HepG2 (cell line): ENCODE measurements around the gene MAN2A2. TPM values are rescaled to one million over a fixed set of nuclear protein-coding genes. Genes with fewer than 3 reads are reported as not detected.

ENCODE experiments used
- ATAC-seq: fragments of 200-7000 bp; cut with Tn5 transposase; 3 replicates; pipeline ENCODE4 v1.9.1; 2020; ENCODE audit warnings: mild to moderate bottlenecking, moderate library complexity
- BruUV-seq: library from RNA; stranded (reverse); fragments of 400-500 nt; replicated peaks from 2 replicates; lab custom pipeline; 2021; lab: Mats Ljungman, UMichigan
- CTCF ChIA-PET: fragments of 300-600 bp; formaldehyde crosslinking; extraction: SDS; loops from one replicate; lab custom pipeline; 2021; ENCODE audit warnings: low total read pairs, inconsistent platforms, low intra/inter-chr PET ratio; lab: Yijun Ruan, JAX
- POLR2A ChIA-PET: fragments of 350-600 bp; sonication (Branson Sonifier 250); formaldehyde crosslinking; loops from one replicate; lab custom pipeline; 2020; ENCODE audit warnings: antibody characterized with exemption, inconsistent platforms; lab: Yijun Ruan, JAX
- DNase-seq: peaks from one replicate; pipeline ENCODE4 v3.0.0-alpha.2; 2015; ENCODE audit warnings: low spot score
- FAIRE-seq: peaks from 3 replicates; lab custom pipeline; 2011; peaks lifted over from hg19 to GRCh38; lab: Jason Lieb, UNC
- H2AFZ ChIP-seq: one replicate; pipeline ENCODE4 v1.6.1; 2011; ENCODE audit warnings: low read length, inconsistent platforms
- H3K27ac ChIP-seq: fragments of 300-600 bp; 3 replicates; pipeline ENCODE4 v1.8.0; 2011; ENCODE audit warnings: mixed run types, mild to moderate bottlenecking, mixed read lengths, low read length, inconsistent platforms; ENCODE audit not compliant: insufficient read depth; ENCODE audit errors: extremely low read length
- H3K27me3 ChIP-seq, 2 experiments: fragments of 200-600 bp in 1 of 2; 2 replicates in 1 of 2; 3 replicates in 1 of 2; pipeline versions ENCODE4 v1.6.0 to v1.8.0; 2011; ENCODE audit warnings: low read length in 2 of 2, mild to moderate bottlenecking in 2 of 2, moderate library complexity in 2 of 2, inconsistent platforms in 1 of 2; ENCODE audit not compliant: insufficient read depth in 2 of 2, control insufficient read depth in 1 of 2
- H3K36me3 ChIP-seq, 2 experiments: fragments of 200-600 bp in 1 of 2; replicated peaks in 1 of 2; 2 replicates in 1 of 2; 3 replicates in 1 of 2; pipeline versions ENCODE4 v1.5.1 to v1.8.0; 2011; ENCODE audit warnings: low read length in 2 of 2, inconsistent platforms in 1 of 2; ENCODE audit not compliant: insufficient read depth in 2 of 2, control insufficient read depth in 1 of 2
- H3K4me1 ChIP-seq: 2 replicates; pipeline ENCODE4 v1.5.1; 2012; ENCODE audit warnings: low read length, inconsistent platforms; ENCODE audit not compliant: insufficient read depth
- H3K4me2 ChIP-seq: 2 replicates; pipeline ENCODE4 v1.6.0; 2011; ENCODE audit warnings: low read depth, low read length, inconsistent platforms
- H3K4me3 ChIP-seq, 3 experiments: fragments of 200-600 bp in 1 of 3; sonication (generic), shearing (Covaris generic) in 1 of 3; replicated peaks in 1 of 3; 2 replicates each; pipeline ENCODE4 v1.5.1; 2011 to 2016; ENCODE audit warnings: low read length in 3 of 3, inconsistent platforms in 2 of 3, low read depth in 2 of 3, mild to moderate bottlenecking in 2 of 3, control low read depth in 1 of 3, mixed read lengths in 1 of 3; ENCODE audit not compliant: insufficient read depth in 1 of 3
- H3K79me2 ChIP-seq: one replicate; pipeline ENCODE4 v1.6.1; 2011; ENCODE audit warnings: low read length, inconsistent platforms; ENCODE audit not compliant: insufficient read depth
- H3K9ac ChIP-seq: 2 replicates; pipeline ENCODE4 v1.6.0; 2011; ENCODE audit warnings: mild to moderate bottlenecking, low read depth, low read length, inconsistent platforms; ENCODE audit not compliant: insufficient read depth
- H3K9me3 ChIP-seq: 2 replicates; pipeline ENCODE4 v1.5.1; 2012; ENCODE audit warnings: mild to moderate bottlenecking, low read length
- H4K20me1 ChIP-seq: 2 replicates; pipeline ENCODE4 v1.6.0; 2011; ENCODE audit warnings: inconsistent platforms, mild to moderate bottlenecking, low read length, moderate library complexity; ENCODE audit not compliant: insufficient read depth
- CENPX ChIP-seq: sonication (generic); formaldehyde crosslinking; IDR thresholded peaks from 2 replicates; pipeline ENCODE4 v1.9.0; 2021; ENCODE audit warnings: mild to moderate bottlenecking, missing genetic modification reagents, moderate library complexity
- CHD4 ChIP-seq: fragments of 200-600 bp; sonication (generic); IDR thresholded peaks from 2 replicates; pipeline ENCODE4 v1.7.0; 2017; ENCODE audit warnings: mild to moderate bottlenecking, low read length, borderline replicate concordance
- DMAP1 ChIP-seq: IDR thresholded peaks from 2 replicates; pipeline ENCODE4 v1.6.1; 2016
- E2F2 ChIP-seq: sonication (generic); formaldehyde crosslinking; IDR thresholded peaks from 2 replicates; pipeline ENCODE4 v1.4.0; 2020; ENCODE audit warnings: missing genetic modification reagents, borderline replicate concordance
- HINFP ChIP-seq: sonication (generic); formaldehyde crosslinking; IDR thresholded peaks from 2 replicates; pipeline ENCODE4 v1.4.0; 2020; ENCODE audit warnings: low read depth, mild to moderate bottlenecking, missing genetic modification reagents
- HNF4A ChIP-seq: sonication (generic); formaldehyde crosslinking; IDR thresholded peaks from 2 replicates; pipeline ENCODE4 v1.4.0; 2020; ENCODE audit warnings: missing genetic modification reagents
- JDP2 ChIP-seq: sonication (generic); formaldehyde crosslinking; IDR thresholded peaks from 2 replicates; pipeline ENCODE4 v1.8.1; 2022; ENCODE audit warnings: missing genetic modification reagents, borderline replicate concordance
- MAFK ChIP-seq, 2 experiments: IDR thresholded peaks in 1 of 2; conservative IDR thresholded peaks in 1 of 2; 2 replicates each; pipeline ENCODE4 v1.6.1; 2011; ENCODE audit warnings: improper control_type of control experiment in 2 of 2, low read length in 2 of 2
- NR2C2 ChIP-seq: sonication (generic); formaldehyde crosslinking; IDR thresholded peaks from 2 replicates; pipeline ENCODE4 v1.4.0; 2020; ENCODE audit warnings: missing genetic modification reagents, mild to moderate bottlenecking, moderate library complexity, borderline replicate concordance
- NR2F1 ChIP-seq, 2 experiments: fragments of 450-650 bp in 1 of 2; formaldehyde crosslinking in 1 of 2; IDR thresholded peaks; 2 replicates each; pipeline versions ENCODE4 v1.5.0 to v1.6.1; 2016 to 2020; ENCODE audit warnings: mild to moderate bottlenecking in 1 of 2, missing compliant biosample characterization in 1 of 2, missing genetic modification reagents in 1 of 2, moderate library complexity in 1 of 2
- NR2F6 ChIP-seq, 2 experiments: IDR thresholded peaks; 2 replicates each; pipeline ENCODE4 v1.6.1; 2016; ENCODE audit warnings: antibody characterized with exemption in 1 of 2, mild to moderate bottlenecking in 1 of 2
- SMARCC2 ChIP-seq: fragments of 450-650 bp; IDR thresholded peaks from 2 replicates; pipeline ENCODE4 v1.6.1; 2017; ENCODE audit warnings: antibody characterized with exemption, mild to moderate bottlenecking
- YEATS4 ChIP-seq: sonication (generic); formaldehyde crosslinking; IDR thresholded peaks from 2 replicates; pipeline ENCODE4 v1.4.0; 2020; ENCODE audit warnings: missing genetic modification reagents, borderline replicate concordance
- ZFY ChIP-seq: sonication (generic); formaldehyde crosslinking; IDR thresholded peaks from 2 replicates; pipeline ENCODE4 v1.4.0; 2020; ENCODE audit warnings: missing genetic modification reagents
- ZNF629 ChIP-seq: sonication (generic); formaldehyde crosslinking; conservative IDR thresholded peaks from 2 replicates; pipeline ENCODE4 v1.5.0; 2020; ENCODE audit warnings: missing genetic modification reagents
- ZNF720 ChIP-seq: sonication (generic); formaldehyde crosslinking; IDR thresholded peaks from 2 replicates; pipeline ENCODE4 v1.4.0; 2020; ENCODE audit warnings: missing genetic modification reagents
- WGBS: methylation state at CpG from one replicate; pipeline ENCODE4 v1.1.6; 2017; ENCODE audit warnings: low lambda C conversion rate; 5-methylcytosine and 5-hydroxymethylcytosine counted together
- in situ Hi-C: cut with HindIII; loops from 2 replicates; pipeline ENCODE4 v1.10.0; 2017; ENCODE audit warnings: low pct_unique_long_range_greater_than_20kb; ENCODE audit not compliant: extremely low pct_ligation_motif_present
- intact Hi-C: fragments of 100-400 bp; cut with micrococcal nuclease; formaldehyde crosslinking; loops from one replicate; pipeline ENCODE4 v1.10.0; 2022; ENCODE audit not compliant: unreplicated experiment
- polyA plus RNA-seq, 8 experiments: library from polyadenylated mRNA; depleted of rRNA in 3 of 8; stranded (reverse) in 7 of 8; unstranded in 1 of 8; fragments of >200 nt; fragmentation: Illumina TruSeq in 4 of 8; extraction: Trizol in 4 of 8; gene quantifications; 2 replicates each; pipeline versions ENCODE4 v1.2.1 to v1.2.3, GENCODE V29; 2011 to 2016; ENCODE audit warnings: low read depth in 4 of 8, missing spikeins in 1 of 8, mixed read lengths in 1 of 8; ENCODE audit not compliant: insufficient read depth in 1 of 8
- total RNA-seq, 5 experiments: library from RNA; depleted of rRNA; stranded (reverse); fragments of >200 nt; fragmentation: Illumina TruSeq; extraction: Trizol; gene quantifications; 2 replicates each; pipeline ENCODE4 v1.2.3, GENCODE V29; 2016; ENCODE audit warnings: low read depth in 1 of 5
- TF ChIP-seq, protein P1 (sequence below): sonication (generic); formaldehyde crosslinking; IDR thresholded peaks from 2 replicates; pipeline ENCODE4 v1.5.1; 2020; ENCODE audit warnings: mild to moderate bottlenecking, missing genetic modification reagents

Gene MAN2A2
- total and polyA plus RNA-seq, 2 of the 13 experiments (the other 11 are each of a cell fraction or from before 2014, with no cell fraction given): 17.5 to 51.5 TPM

GRCh38 chr15:90862964-90863778 lies 39.9 kb upstream of the MAN2A2 start:
- peaks cover 76% of the 10 kb centered on the region for H3K4me1 ChIP-seq
- FAIRE-seq (no peak), ATAC-seq (no peak), DNase-seq (no peak)
- no peak overlapping the region for H2AFZ ChIP-seq
- no peaks in the 10 kb centered on the region for H3K36me3 ChIP-seq
- in situ Hi-C loops (no loop called here), intact Hi-C loops (no loop called here)
- no peak overlapping the region for H3K27ac ChIP-seq
- H3K9ac ChIP-seq: no peak overlapping the region
- no peaks in the 10 kb centered on the region for H3K79me2 ChIP-seq
- H3K9me3 ChIP-seq: no peaks in the 10 kb centered on the region
- BruUV-seq: no TSS peak
- H3K27me3 ChIP-seq: peaks cover 0 to 37% of the 10 kb centered on the region in 2 experiments; a peak in 4 of 5 replicates
- WGBS: 37% methylated on average over 3 of the region's 5 CpGs
- 0 out of 2 replicates have a peak, but pooled peaks cover 2% of the 10 kb centered on the region for H4K20me1 ChIP-seq
- TF ChIP-seq DMAP1 (CRISPR knock-in tag) (no peak), YEATS4 (no peak), ZNF720 (CRISPR knock-in tag) (no peak), JDP2 (CRISPR knock-in tag) (no peak), NR2F1 (CRISPR knock-in tag; IDR thresholded peaks at IDR 0.05) (peak in 1 of 2 experiments; percentile 67; a peak in 1 of 4 replicates), ZNF629 (CRISPR knock-in tag) (peak; percentile 37; the same call in 1 of the 2 replicates), HNF4A (CRISPR knock-in tag) (peak; percentile 35; the same call in 1 of the 2 replicates), NR2C2 (CRISPR knock-in tag) (peak; percentile 87), SMARCC2 (no peak), CENPX (CRISPR knock-in tag) (no peak), HINFP (no peak), NR2F6 (IDR thresholded peaks at IDR 0.05) (peak; percentile 65), NR2F6 (CRISPR knock-in tag; IDR thresholded peaks at IDR 0.05) (peak; percentile 49; the same call in 1 of the 2 replicates), E2F2 (CRISPR knock-in tag) (no peak), CHD4 (no peak), ZFY (CRISPR knock-in tag) (0 out of 2 replicates have a peak, but pooled peaks have one; percentile 19), MAFK (conservative IDR thresholded peaks at IDR 0.05 in 1 of 2, IDR thresholded peaks at IDR 0.05 in 1 of 2; ENCODE audit: low read length in 2 of 2) (no peak)
- TF ChIP-seq, protein P1, sequence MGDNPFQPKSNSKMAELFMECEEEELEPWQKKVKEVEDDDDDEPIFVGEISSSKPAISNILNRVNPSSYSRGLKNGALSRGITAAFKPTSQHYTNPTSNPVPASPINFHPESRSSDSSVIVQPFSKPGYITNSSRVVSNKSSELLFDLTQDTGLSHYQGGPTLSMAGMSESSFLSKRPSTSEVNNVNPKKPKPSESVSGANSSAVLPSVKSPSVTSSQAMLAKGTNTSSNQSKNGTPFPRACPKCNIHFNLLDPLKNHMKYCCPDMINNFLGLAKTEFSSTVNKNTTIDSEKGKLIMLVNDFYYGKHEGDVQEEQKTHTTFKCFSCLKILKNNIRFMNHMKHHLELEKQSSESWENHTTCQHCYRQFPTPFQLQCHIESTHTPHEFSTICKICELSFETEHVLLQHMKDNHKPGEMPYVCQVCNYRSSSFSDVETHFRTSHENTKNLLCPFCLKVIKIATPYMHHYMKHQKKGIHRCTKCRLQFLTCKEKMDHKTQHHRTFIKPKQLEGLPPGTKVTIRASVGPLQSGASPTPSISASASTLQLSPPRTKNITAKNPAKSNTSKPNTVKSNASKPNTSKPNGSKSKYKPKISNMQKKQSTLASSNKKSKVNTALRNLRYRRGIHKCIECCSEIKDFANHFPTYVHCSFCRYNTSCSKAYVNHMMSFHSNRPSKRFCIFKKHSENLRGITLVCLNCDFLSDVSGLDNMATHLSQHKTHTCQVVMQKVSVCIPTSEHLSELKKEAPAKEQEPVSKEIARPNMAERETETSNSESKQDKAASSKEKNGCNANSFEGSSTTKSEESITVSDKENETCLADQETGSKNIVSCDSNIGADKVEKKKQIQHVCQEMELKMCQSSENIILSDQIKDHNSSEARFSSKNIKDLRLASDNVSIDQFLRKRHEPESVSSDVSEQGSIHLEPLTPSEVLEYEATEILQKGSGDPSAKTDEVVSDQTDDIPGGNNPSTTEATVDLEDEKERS (CRISPR knock-in tag): no peak
- CTCF ChIA-PET: no interaction called here
- H3K4me3 ChIP-seq: no peak overlapping the region
- POLR2A ChIA-PET: interaction anchor here (1.7 to 3.3 kb wide), 2 partner anchors 11 to 22 kb away, joined by 6 to 17 read pairs; no protein-coding TSS in a partner anchor
- H3K4me2 ChIP-seq: no peak overlapping the region
